Measurements from ENCODE around the gene CORIN.

CORIN gene

GRCh38 chr4:47615385-47615784, 222.5 kb downstream of the CORIN start:
- no peak for DNase-seq (ENCODE audit: extremely low spot score)
- TF ChIP-seq, protein P1, sequence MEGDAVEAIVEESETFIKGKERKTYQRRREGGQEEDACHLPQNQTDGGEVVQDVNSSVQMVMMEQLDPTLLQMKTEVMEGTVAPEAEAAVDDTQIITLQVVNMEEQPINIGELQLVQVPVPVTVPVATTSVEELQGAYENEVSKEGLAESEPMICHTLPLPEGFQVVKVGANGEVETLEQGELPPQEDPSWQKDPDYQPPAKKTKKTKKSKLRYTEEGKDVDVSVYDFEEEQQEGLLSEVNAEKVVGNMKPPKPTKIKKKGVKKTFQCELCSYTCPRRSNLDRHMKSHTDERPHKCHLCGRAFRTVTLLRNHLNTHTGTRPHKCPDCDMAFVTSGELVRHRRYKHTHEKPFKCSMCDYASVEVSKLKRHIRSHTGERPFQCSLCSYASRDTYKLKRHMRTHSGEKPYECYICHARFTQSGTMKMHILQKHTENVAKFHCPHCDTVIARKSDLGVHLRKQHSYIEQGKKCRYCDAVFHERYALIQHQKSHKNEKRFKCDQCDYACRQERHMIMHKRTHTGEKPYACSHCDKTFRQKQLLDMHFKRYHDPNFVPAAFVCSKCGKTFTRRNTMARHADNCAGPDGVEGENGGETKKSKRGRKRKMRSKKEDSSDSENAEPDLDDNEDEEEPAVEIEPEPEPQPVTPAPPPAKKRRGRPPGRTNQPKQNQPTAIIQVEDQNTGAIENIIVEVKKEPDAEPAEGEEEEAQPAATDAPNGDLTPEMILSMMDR (IDR thresholded peaks at IDR 0.05; ENCODE audit: control extremely low read depth, extremely low read depth, low read depth, missing control alignments): no peak
- ChIA-PET POLR2A (no interaction called here), CTCF (no interaction called here)

GRCh38 chr4:47612116-47613023, 225.5 kb downstream of the CORIN start:
- ChIA-PET CTCF (no interaction called here), POLR2A (no interaction called here)
- TF ChIP-seq, protein P1 (IDR thresholded peaks at IDR 0.05; ENCODE audit: control extremely low read depth, extremely low read depth, low read depth, missing control alignments): no peak
- DNase-seq (ENCODE audit: extremely low spot score): no peak

- TF ChIP-seq, protein P1 (IDR thresholded peaks at IDR 0.05; ENCODE audit: control extremely low read depth, extremely low read depth, low read depth, missing control alignments): no peak
- POLR2A ChIA-PET: no interaction called here
- DNase-seq (ENCODE audit: extremely low spot score): no peak
- CTCF ChIA-PET: no interaction called here
Observed at GRCh38 chr4:47606482-47606881, 231.4 kb downstream of the CORIN start.

DNA sequence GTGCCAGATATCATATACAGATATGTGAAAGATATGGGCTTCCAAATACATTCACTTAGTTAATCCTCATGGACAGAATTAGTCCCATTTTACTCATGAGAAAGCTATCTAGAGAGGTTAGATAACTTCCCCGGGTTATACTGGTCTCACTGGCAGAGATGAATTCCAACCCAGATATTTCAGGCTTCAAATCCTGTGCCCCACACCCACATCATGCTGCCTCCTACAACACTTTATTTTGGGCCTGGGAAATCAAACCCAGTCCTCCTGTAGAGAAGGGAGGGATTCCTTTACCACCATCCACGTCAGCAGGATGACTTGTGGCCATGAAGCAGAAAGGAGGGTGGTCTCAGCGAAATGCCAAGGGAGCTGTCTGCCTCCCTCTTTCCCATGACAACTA, 239.0 kb downstream of the CORIN start:
- TF ChIP-seq, protein P1 (IDR thresholded peaks at IDR 0.05; ENCODE audit: control extremely low read depth, extremely low read depth, low read depth, missing control alignments): no peak
- ChIA-PET POLR2A (no interaction called here), CTCF (interaction anchor here (0.8 to 1.5 kb wide), 3 partner anchors 10 to 34 kb away, joined by 3 to 4 read pairs (median 3); no protein-coding TSS in a partner anchor)
- no peak for DNase-seq (ENCODE audit: extremely low spot score)

- CTCF ChIA-PET: no interaction called here
- POLR2A ChIA-PET: no interaction called here
- no peak for DNase-seq (ENCODE audit: extremely low spot score)
- TF ChIP-seq, protein P1 (IDR thresholded peaks at IDR 0.05; ENCODE audit: control extremely low read depth, extremely low read depth, low read depth, missing control alignments): no peak
Observed at GRCh38 chr4:47598320-47598719, 239.5 kb downstream of the CORIN start.

DNA sequence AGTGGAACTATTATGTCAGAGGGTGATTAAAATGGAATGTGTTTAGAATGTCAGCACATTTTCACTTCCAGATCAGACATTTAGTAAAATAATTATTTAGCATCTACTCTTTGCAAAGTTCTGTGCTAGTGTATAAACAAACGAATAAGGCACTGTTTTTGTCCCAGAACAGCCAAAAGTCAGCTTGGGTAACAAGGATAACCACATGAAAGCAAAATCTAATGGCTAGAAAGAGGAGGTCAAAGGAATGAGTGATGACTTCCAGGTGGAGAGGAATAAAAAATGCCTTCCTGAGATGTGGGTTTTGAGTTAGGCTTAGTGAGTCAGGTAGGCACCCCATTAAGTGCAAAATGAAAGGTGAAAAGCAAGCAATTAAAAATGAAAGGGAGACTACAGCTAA, 240.2 kb downstream of the CORIN start:
- ChIA-PET CTCF (interaction anchor here (0.8 kb wide), 1 partner anchor 11 kb away, joined by 3 read pairs; no protein-coding TSS in a partner anchor), POLR2A (no interaction called here)
- DNase-seq (ENCODE audit: extremely low spot score): no peak
- TF ChIP-seq, protein P1 (IDR thresholded peaks at IDR 0.05; ENCODE audit: control extremely low read depth, extremely low read depth, low read depth, missing control alignments): no peak
